ENCODE results near the gene WDR76.

The WDR76 gene

DNA sequence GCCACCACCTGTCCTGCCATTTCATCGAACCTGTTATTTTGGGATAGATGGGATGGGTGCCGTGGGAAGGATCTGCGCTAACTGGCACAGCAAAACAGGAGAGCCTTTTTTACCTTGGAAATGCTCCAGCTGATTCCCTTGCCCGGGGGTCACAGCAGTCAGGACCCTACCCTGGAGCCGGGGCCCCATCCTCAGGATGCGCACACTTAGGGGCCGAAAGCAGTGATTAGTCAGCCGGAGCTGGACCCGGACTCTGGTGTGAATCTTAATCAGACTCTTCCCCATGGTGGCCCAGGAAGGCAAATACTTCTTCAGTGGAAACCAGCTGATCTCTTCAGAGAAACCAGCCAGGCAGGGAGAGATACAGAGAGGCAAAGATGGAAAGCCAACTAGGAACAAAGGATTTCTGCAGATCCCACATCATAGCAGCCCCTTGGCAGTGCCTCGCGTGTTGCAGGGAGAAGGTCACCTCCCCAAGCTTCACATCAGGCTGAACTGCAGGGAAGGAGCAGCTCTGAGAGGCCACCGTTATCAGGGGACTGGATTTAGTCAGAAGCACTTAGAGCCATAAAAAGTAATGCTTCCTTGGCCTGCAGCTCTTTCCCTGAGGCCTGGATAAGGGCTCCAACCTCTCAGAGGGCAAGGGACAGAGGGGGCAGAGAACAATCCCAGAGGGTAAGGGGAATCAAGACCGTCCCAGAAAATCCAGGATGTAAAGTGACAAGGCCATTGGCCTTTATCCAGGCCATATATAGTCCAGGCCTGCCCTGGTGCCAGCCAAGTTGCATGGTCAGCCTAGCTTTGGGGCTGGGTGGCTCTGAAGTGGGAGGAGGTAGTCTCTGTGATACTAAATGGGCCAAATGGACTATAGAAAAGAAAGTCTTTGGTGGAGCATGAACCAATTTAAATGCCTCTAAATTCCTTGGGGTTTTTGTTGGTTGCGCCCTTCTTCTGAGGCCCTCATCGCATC, 52.9 kb downstream of the WDR76 start:
- DNase-seq: no peak

DNA sequence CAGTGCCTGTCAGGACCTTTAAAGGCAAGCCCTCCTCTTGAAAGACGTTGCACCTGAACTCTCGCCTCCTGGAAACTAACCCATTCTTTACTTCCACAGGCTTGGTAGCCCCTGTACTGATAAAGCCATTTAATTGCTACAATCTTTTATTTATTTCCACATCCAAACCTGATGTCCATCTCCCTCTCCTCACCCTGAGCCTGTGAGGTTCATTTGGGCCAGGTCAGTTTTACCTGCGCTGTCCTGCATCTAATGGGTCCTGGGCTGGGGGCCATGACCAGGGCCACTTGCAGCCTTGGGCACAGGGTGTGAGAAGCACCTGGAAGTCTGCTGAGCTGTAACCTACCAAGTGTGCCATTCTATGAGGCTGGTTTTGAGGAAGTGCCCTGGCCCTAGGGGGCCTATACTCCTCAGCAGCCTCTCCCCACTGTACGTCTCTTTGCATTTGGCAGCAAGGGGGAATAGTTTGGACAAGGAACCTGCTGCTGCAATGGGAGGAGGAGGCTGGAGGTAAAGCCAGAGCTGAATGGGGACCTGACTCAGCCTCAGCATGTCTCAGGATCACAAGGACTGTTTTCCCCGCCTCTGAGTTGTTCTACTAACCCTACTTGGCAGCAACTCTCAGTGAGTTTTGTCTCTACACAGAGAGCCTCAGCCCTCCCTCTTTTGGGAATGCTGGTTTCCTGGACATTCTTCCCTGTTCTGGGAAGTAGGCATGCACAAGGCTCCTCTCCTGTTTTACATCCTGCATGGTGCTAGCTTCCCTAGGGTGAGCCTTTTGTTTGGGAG, 53.8 kb downstream of the WDR76 start:
- no peak for DNase-seq

DNA sequence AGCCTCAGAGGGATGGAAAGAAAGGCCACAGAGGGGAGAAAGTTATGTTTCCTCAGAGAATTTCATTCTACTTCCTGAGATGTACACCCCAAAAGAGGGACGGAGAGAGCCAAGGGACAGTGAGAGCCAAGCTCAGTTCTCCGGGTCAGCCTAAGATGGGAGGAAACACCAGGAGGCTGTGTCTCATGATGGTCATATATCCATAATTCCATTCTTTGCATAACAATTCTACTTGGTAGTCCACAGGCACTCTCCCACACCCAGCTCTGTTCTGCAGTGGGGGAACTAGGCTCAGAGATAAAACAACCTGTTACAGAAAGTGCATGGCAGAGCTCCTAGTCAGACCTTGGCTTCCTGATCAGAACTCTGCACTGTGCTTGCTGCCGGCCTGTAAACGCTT, 54.4 kb downstream of the WDR76 start:
- DNase-seq: no peak

DNA sequence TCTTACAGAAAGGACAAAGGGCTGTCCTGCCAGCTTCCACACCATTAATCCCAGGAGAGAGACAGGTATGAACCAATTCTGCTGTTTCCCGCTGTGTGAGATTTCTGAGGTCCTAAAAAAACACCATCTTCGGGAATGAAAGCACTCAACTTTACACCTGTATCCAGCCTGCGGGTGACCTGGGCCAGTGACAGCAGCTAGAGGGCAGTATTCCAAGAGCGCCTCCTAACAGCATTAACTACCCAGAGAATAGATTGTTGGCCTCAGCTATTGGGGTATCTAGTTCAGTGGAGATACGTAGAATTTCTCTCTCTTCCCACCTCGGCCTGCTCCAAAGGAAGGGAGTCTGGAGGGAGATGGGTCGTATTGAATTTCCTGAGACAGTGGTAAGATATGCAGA, 55.1 kb downstream of the WDR76 start:
- DNase-seq: no peak

DNA sequence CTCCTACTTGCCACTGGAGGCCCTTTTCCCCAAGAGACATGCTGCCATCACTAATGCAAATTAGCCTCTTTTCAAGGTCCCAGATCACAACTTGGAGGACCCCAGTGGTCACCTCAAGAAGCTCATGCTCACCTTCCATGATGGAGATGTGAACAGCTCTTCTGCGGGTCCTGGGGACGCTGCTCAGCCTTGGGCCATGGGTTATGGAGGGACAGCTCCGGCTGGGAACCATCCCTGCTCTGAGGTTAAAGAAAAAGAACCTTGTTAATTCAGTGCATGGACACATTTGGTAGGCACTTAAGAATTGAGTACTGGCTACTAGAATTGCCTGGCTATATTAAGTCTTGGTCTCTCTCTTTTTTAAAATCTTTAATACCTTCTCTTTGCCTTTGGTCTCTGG, 56.8 kb downstream of the WDR76 start:
- no peak for DNase-seq

DNA sequence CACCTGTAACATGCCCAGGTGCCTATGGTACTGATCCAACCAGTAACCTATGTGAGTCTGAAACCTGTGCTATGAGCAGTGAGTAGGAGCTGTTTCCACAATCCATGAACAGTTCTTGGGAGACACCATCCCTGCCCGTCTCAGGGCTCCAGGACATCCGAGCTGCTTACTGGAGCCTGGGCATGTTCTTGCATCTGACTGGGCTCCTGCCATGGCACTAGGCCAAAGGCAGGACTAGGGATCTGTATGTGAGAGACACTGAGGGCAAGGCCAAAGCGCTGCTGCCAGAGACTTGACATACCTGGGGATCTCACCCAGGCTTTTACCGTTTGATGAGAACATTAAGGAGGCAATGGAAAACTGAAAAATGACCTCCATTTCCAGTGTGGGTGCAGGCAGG, 59.8 kb downstream of the WDR76 start:
- DNase-seq: no peak

DNA sequence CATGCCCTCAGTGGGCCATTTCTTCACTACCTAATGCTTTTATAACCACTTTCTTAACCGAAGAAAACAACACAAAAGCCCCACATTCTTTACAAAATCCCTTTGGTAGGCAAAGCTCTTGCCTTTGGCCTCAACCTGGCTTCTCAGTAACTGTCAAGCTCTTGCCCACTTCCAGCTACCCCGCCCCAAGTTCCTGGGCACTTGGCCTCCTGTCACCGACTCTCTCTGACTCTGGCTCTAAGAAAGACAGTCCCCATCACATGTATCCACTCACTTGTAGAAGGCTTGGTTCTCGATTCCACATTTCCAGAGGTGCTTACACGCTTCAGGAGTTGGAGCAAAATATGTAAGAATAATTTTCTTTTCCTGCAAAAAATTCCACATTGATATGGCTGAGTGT, 61.1 kb downstream of the WDR76 start:
- DNase-seq: no peak

DNA sequence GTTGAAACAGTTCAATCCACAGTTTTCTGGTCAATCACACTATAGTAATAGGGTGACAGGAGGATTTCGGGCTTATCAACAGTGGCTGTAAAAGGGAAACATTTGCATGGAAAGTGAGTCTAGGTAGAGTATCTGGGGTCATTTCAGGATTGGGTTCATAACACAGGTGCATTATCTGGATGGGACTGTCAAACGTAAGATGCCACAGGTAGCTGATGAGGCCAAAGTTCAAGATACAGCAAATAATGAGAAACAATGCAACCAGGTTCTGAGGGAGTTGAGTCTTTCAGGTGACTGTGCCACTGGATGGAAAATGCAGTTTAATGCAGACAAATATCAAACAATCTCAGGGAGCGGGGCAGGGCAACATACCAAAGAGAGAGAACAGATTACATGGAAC, 62.2 kb downstream of the WDR76 start:
- no peak for DNase-seq

DNA sequence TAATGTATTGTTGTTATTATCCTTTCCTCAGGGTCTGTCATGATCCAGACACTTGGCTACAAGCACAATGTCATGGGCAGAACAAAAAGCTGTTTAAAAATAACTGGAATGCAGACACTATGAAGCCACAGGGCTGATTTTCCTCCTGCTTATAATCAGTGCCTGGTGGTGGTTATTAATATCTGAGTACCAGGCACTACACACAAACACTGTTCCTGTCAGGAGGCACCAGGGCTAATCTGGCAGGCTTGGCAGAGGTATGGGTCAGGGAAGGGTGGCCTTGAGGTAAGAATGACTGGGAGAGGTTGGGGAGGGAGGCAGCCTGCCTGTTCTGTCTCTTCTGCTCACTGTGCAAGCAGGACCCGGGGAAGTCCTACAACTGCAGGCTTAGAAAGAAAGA, 67.2 kb downstream of the WDR76 start:
- DNase-seq: no peak

DNA sequence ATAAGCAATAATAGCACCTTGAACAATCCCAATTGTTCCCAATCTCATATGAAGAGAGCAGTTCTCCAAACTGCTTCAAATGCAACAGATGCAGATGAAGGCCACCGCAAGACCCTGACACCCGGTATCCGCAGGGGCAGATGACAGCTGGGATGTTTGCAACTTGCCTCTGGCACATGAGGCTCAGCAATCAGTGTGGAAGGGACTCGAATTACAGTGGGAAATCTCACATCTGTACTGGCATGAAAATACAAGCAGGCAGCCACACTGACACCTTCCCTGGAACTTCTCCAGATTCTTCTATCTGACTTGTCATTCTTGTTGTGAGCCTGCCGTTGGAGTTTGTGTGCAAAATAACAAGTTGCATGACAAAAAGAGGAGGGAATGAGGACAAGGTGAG, 68.8 kb downstream of the WDR76 start:
- no peak for DNase-seq

DNA sequence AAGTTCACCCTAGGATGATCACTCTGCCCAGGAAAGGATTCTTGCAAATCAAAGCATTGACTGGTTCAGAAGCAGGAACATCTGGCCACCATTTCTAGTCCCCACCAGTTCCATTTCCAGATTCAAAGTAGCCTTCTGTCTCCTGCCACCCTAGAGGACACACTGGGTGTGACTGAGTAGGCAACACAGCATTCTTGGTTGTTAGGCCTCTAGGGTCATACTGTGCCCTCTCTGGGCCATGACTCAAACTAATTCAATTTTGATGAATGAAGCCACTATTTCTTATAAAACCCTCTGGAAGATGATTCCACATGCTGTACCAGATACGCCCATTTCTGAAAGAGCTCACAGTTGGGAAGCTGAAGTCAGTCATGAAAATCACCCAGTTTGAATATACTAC, 69.7 kb downstream of the WDR76 start:
- no peak for DNase-seq

DNA sequence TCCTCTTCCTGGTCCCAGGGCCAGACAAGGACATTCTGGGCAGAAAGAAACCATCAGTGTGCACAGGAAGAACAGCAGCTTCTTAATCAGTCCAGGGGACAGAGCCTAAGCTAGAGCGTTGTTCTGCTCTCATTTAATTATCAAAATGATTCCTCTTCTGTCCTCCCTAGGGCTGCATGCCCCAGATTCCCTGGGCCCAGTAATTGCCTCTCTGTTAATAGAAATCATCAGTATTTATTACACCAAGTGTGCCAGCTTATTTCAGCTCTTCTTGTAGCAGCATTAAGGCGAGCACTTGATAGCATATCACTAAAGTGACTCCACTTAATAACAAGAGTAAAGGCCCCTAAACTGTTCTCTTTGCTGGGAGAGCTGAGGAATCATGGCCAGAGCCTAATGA, 72.1 kb downstream of the WDR76 start:
- DNase-seq: no peak

DNA sequence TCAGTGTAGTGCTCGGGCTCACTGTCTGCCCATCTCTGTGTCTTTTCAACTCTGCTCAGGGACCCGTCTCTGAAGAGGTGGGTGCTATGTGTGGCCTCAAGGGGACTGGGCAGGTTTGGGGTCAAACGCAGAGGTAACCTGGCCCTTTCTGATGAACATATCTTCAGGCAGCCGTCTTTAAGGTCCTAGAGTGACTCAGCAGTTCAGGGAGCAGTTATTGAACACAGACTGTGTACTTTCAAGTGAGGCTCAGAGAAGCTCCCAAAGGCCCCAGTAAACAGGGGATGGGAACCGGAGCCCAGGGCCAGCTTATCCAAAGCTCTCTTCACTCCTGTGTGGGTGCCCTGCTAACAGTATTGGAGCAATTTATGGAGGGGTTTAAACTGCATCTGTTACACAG, 73.1 kb downstream of the WDR76 start:
- no peak for DNase-seq

DNA sequence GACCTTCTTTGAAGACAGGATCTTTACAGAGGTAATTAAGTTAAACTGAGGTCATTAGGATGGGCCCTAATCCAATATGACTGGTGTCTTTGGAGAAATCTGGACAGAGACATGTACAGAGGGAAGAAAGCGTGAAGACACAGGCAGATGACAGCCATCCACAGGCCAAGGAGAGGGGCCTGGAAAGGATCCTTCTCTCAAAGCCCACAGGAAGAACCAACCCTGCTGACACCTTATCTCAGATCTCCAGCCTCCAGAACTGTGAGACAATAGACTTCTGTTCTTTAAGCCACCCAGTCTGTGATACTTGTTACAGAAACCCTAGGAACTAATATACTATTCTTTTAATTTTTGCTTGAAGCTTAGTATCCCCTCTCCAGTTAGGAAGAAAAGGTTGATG, 74.2 kb downstream of the WDR76 start:
- DNase-seq: no peak

DNA sequence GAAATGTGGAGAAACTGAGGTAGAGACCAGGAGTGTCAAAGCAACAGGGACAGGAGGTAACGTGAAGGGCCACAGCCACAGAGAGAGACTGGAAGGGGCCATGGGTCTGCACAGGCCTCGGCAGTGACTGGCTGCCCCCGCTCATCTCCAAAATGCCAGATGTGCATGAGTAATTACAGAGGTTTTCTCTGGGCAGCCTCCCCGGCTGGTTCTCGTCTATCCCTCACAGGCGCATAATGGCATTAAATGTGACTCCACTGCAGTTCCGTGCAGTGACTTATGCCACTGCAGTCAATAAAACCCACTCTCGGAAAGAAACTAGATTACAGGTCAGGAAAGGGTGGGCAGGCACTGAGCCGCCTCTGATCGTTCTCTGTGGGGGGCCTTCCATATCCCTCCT, 74.7 kb downstream of the WDR76 start:
- DNase-seq: no peak

DNA sequence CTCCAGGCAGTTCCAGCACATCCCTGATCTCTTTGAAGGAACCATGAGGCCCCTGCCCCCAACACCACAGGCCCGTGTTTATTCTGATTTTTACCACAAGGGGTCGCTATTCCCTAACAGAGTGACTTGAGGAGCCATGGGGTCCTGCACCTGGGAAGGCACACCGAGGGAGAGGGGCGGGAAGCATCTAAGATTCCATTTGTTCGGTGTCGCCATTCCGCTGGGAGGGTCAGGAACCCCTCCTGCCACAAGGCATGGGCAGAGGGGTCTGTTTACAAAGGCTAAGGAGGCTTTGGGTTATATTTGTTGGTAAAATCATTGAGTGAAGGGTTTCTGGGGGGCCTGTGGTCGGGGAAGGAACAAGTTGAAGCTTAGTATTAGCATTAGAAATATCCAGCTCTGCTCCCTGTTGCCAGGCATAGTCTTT, 77.1 kb downstream of the WDR76 start:
- peak; percentile 65 for DNase-seq

DNA sequence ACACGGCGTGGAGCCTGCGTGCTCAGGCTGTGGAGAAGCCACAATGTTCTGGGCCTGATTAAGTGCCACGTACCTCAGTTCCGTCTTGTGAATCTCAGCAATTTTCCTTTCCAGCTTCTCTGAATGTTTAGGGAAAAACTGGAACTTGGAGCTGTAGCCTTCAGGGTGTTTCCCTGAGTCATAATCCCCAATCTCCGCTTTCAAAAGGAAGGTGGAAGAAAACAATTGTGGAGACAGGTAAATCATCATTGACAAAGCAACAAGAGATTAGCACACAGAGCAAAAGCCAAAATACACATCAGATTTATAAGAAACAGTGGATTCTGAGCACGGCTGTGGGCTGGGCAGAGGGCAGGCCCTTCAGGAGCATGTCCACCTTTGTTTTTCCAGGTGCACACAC, 79.0 kb downstream of the WDR76 start:
- no peak for DNase-seq

DNA sequence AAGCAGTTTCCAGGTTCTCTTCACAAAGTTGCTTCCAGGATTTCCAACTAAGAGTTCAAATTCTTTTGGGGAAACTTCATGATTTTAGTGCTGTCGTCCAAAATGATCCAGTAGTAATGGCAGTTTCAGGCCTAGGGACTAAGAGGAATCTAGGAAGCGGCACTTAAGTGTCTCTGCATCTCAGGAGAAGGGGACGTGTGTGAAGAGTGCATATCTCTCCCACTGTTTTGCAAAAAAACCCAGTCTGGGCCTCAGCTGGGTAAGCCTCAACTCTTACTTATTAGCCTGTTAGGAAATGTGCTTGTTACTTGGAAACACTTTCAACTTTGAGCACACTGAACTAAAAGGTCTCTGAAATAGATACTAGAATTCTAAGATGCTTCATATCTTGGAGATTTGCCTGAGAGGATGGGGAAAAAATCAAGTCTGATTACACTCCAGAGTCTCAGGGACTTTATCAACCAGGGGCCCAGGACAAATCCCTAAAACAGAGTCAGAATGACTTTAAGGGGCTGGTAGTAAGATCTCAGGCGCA, 81.8 kb downstream of the WDR76 start:
- no peak for DNase-seq

DNA sequence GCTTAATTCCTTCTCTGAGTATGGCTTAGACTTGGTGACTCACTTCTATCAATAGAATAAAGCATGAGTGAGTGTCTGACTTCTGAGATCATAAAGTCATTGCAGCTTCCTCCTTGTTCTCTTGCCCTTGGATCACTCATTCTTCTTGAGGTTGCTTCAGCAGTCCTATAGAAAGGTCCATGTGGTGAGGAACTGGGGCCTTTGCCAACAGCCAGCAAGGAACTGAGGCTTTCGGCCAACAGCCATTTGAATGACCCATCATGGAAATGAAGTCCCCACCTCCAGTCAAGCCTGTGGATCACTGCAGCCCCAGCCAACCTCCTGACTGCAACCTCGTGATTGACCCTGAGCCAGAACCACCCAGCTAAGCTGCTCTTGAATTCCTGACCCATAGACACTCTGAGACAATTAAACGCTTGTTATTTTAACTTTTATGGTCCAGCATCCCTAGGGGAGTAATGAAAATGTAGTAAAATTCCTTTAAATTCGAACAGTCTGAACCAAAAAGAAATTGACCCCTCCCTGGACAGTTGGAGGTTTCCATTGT, 84.5 kb downstream of the WDR76 start:
- DNase-seq: no peak

DNA sequence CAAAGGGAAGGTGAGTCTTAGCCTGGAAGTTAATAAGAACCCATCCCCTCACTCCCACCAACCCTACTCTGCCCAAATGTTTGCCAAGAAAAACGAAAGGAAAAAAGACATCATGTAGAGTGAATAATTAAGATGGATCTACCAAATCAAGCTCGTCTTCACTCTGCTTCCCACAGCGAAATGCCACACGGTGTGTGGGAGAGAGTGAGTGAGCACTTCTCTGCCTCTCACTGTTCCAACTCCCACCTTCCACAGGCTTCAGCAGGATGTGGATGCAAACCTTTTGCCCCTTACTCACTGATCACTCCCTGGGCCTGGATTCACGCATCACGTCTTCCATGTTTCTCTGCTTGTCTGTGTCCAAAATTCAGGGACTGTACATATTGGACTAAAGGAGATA, 85.4 kb downstream of the WDR76 start:
- no peak for DNase-seq

DNA sequence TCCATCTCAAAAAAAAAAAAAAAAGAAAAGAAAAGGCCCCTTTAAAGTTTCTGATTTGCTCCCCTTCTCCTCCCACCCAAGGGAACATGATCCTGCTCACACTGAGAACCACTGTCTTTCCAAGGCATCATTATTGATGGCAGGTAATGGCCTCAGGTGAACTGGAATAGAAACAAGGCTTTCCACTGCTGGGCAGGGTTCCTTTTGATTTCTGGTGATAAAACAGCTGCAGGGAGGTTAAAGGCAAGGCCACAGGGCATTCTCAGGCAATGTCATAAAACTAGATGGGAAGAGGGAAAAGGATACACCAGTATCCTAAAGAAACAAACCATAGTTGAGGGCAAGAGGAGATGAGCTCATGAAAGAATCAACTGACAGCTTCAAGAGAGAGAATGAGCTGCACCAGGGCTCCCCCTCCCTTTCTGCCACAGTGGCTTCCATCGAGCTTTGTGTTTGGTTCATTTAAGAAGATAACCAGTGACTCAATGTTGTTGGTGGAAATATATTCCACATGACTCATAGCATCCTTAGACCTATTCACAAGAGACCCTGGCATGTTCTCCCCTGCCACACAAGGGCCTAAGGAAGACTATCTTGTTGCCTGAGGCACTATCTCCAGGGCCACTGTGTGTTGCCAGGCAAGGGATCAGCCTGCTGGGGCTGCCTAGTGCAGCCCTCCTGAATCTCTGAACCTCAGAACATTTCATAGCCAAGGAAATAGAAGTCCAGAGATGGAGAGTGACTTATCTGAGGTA, 86.4 kb downstream of the WDR76 start:
- no peak for DNase-seq

DNA sequence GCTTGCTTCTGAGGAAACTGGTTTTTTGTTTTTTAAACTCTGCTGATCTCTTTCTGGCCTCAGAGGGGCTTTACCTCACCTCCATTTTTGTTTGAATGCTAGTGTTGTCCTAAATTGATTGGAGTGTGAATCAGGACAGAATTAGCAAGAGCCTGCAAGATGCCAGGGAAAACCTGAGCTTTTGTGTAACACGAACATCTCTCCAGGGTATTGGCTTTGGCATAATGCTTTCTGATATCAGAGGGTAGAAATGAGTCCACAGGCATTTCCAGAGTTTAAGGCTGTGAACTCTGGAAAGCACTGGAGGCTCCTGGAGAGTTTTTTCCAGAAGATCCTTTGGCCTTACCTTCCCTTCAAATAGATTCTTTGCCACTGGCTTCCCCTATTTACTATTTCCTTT, 87.1 kb downstream of the WDR76 start:
- no peak for DNase-seq
